ENCODE measurements around the gene CELF6. TPM values are rescaled to one million over a fixed set of nuclear protein-coding genes. Genes with fewer than 3 reads are reported as not detected.
"Not testable (repeated sequence)": the region's sequence is repeated elsewhere in the genome, so short reads cannot be mapped to it uniquely, and the experiment has no call there.

The CELF6 gene
- total RNA-seq, 2 experiments from 2014 or later = 2.4 TPM

DNA sequence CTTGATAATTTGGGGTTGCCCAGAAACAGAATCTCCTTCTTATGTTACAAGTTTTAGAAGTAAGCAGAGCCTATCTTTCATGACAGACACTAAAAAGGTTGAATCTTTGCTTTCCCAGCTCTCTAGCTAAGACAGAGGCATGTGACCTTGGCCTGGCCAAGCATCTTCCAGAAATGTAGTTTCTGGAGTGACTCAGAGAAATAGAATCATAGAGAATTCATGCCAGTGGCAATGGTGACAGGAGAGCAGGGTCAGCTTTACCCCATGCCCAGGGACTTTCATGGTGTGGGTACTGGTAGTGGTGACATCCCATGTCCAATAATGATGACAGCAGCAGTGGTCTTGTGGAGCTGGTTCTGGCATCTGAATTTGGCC lies 43.6 kb downstream of the CELF6 start:
- POLR2A ChIA-PET = interaction anchor here (0.8 to 0.9 kb wide), 2 partner anchors 44 to 49 kb away, joined by 3 read pairs; no protein-coding TSS in a partner anchor
- no peaks in the 10 kb centered on the region for H3K36me3 Mint-ChIP-seq (ENCODE audit: low read depth)
- no peaks in the 10 kb centered on the region for H3K9me3 ChIP-seq (ENCODE audit: control insufficient read depth in 1 of 2, insufficient read depth in 1 of 2, low read length in 2 of 2)
- H3K27ac ChIP-seq (ENCODE audit: low read depth in 1 of 2, low read length in 2 of 2) = no peak overlapping the region
- DNase-seq = no peak
- no peaks in the 10 kb centered on the region for H3K36me3 ChIP-seq (ENCODE audit: insufficient read depth, low read length)
- H3K4me1 ChIP-seq (ENCODE audit: insufficient read depth, low read length) = peaks cover 20% of the 10 kb centered on the region
- H3K27me3 Mint-ChIP-seq = no peaks in the 10 kb centered on the region
- ATAC-seq (ENCODE audit: poor library complexity) = no peak
- H3K4me3 Mint-ChIP-seq = no peak overlapping the region
- no peaks in the 10 kb centered on the region for H3K27me3 ChIP-seq (ENCODE audit: control insufficient read depth in 1 of 2, insufficient read depth in 2 of 2, low read length in 2 of 2)
- no peak overlapping the region for H3K4me3 ChIP-seq (ENCODE audit: low read length)
- H3K4me1 Mint-ChIP-seq (ENCODE audit: low read depth) = peaks cover 32% of the 10 kb centered on the region
- H3K27ac Mint-ChIP-seq = no peak overlapping the region
- TF ChIP-seq, protein P1, sequence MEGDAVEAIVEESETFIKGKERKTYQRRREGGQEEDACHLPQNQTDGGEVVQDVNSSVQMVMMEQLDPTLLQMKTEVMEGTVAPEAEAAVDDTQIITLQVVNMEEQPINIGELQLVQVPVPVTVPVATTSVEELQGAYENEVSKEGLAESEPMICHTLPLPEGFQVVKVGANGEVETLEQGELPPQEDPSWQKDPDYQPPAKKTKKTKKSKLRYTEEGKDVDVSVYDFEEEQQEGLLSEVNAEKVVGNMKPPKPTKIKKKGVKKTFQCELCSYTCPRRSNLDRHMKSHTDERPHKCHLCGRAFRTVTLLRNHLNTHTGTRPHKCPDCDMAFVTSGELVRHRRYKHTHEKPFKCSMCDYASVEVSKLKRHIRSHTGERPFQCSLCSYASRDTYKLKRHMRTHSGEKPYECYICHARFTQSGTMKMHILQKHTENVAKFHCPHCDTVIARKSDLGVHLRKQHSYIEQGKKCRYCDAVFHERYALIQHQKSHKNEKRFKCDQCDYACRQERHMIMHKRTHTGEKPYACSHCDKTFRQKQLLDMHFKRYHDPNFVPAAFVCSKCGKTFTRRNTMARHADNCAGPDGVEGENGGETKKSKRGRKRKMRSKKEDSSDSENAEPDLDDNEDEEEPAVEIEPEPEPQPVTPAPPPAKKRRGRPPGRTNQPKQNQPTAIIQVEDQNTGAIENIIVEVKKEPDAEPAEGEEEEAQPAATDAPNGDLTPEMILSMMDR (IDR thresholded peaks at IDR 0.05) = no peak
- CTCF ChIA-PET = no interaction called here
- H3K9me3 Mint-ChIP-seq = no peaks in the 10 kb centered on the region
- intact Hi-C loops (cut with DNase I, micrococcal nuclease) = loop anchor here (10.0 kb wide), 2 partner anchors 98 to 1358 kb away; partner anchors contain the start of genes HEXA (in 1 of the 2) and NPTN (in 1 of the 2)

DNA sequence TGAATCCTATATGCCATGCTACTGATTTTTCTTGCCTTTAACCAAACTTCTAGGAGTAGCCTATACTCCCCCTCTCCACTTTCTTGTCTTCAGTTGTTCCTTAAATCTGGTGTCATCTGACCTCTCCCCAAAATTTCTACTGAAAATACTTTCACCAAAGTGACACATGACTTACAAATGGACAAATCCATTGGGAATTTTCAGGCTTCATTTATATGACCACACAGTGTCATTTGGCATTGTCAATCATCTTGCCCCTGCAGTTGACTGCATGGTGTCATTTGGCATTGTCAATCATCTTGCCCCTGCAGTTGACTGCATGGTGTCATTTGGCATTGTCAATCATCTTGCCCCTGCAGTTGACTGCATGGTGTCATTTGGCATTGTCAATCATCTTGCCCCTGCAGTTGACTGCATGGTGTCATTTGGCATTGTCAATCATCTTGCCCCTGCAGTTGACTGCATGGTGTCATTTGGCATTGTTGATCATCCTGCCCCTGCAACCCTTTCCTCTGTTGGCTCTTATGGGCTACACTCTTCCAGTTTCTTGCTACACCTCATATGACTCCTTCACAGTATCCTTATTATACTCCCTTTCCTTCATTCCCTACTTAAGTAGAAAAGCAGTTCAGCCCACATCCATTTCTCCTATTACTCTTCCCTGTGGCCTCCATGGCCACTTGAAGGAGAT lies 44.2 kb downstream of the CELF6 start:
- H3K27ac Mint-ChIP-seq = peak overlapping the region; percentile 34
- H3K4me3 ChIP-seq (ENCODE audit: low read length); ATAC-seq (ENCODE audit: poor library complexity); H3K4me3 Mint-ChIP-seq; CTCF ChIA-PET; H3K27me3 Mint-ChIP-seq; H3K9me3 Mint-ChIP-seq; DNase-seq; H3K9me3 ChIP-seq (ENCODE audit: control insufficient read depth in 1 of 2, insufficient read depth in 1 of 2, low read length in 2 of 2); H3K27me3 ChIP-seq (ENCODE audit: control insufficient read depth in 1 of 2, insufficient read depth in 2 of 2, low read length in 2 of 2); H3K36me3 ChIP-seq (ENCODE audit: insufficient read depth, low read length); H3K36me3 Mint-ChIP-seq (ENCODE audit: low read depth); H3K27ac ChIP-seq (ENCODE audit: low read depth in 1 of 2, low read length in 2 of 2): not testable (repeated sequence)
- H3K4me1 ChIP-seq (ENCODE audit: insufficient read depth, low read length) = peaks cover 25% of the 10 kb centered on the region
- POLR2A ChIA-PET = interaction anchor here (0.8 to 3.3 kb wide), 3 partner anchors 44 to 49 kb away, joined by 3 to 22 read pairs (median 3); no protein-coding TSS in a partner anchor
- H3K4me1 Mint-ChIP-seq (ENCODE audit: low read depth) = peaks cover 37% of the 10 kb centered on the region
- intact Hi-C loops (cut with DNase I, micrococcal nuclease) = loop anchor here (10.0 kb wide), 2 partner anchors 99 to 1359 kb away; partner anchors contain the start of genes HEXA (in 1 of the 2) and NPTN (in 1 of the 2)

DNA sequence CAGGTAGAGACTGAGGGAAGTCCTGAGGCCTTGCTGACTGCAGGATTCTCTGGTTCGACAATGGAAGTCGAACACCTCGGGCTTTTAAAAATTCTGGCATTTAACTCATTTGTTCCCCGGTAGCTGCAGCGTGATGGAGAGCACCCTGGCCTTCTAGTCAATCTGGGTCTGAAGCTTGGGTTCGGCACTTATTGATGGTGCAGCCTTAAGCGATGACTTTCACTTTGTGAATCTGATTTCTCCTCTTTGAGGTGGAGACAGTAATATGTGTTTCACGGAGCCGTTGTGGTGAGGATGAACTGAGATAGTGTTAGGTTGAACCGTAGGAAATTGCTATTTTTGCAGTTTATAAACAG lies 47.0 kb downstream of the CELF6 start:
- Histone ChIP-seq H3K9me3 (ENCODE audit: control insufficient read depth in 1 of 2, insufficient read depth in 1 of 2, low read length in 2 of 2) (no peaks in the 10 kb centered on the region), H3K4me3 (ENCODE audit: low read length) (peak overlapping the region; percentile 55), H3K36me3 (ENCODE audit: insufficient read depth, low read length) (peaks cover 9% of the 10 kb centered on the region), H3K4me1 (ENCODE audit: insufficient read depth, low read length) (peaks cover 25% of the 10 kb centered on the region), H3K27me3 (ENCODE audit: control insufficient read depth in 1 of 2, insufficient read depth in 2 of 2, low read length in 2 of 2) (no peaks in the 10 kb centered on the region), H3K27ac (ENCODE audit: low read depth in 1 of 2, low read length in 2 of 2) (peak overlapping the region; percentile 75)
- CTCF ChIA-PET = interaction anchor here (0.7 to 2.5 kb wide), 9 partner anchors 12 to 398 kb away, joined by 3 to 15 read pairs (median 4); partner anchors contain the start of gene CELF6
- peaks cover 22% of the 10 kb centered on the region for H3K36me3 Mint-ChIP-seq (ENCODE audit: low read depth)
- no peaks in the 10 kb centered on the region for H3K9me3 Mint-ChIP-seq
- POLR2A ChIA-PET = interaction anchor here (0.7 to 3.3 kb wide), 11 partner anchors 33 to 189 kb away, joined by 3 to 22 read pairs (median 3); partner anchors contain the start of genes HEXA, PKM and SENP8
- DNase-seq = no peak
- ATAC-seq (ENCODE audit: poor library complexity) = peak; percentile 1
- intact Hi-C loops (cut with DNase I, micrococcal nuclease) = loop anchor here (1.0 to 10.0 kb wide), 13 partner anchors 42 to 1362 kb away; partner anchors contain the start of genes HEXA (in 2 of the 2), MYO9A (in 2 of the 2), SENP8 (in 2 of the 2) and ARIH1 (in 1 of the 2)
- no peaks in the 10 kb centered on the region for H3K27me3 Mint-ChIP-seq
- H3K27ac Mint-ChIP-seq = peak overlapping the region; percentile 90
- peak overlapping the region; percentile 86 for H3K4me3 Mint-ChIP-seq
- peaks cover 47% of the 10 kb centered on the region for H3K4me1 Mint-ChIP-seq (ENCODE audit: low read depth)
- TF ChIP-seq, protein P1 (IDR thresholded peaks at IDR 0.05) = peak; percentile 44

Measured in CD4-positive, alpha-beta T cell (primary cell).